ACC112 (cell line): Measurements from ENCODE around the gene ERGIC1.
"Not testable (repeated sequence)": the region's sequence is repeated elsewhere in the genome, so short reads cannot be mapped to it uniquely, and the experiment has no call there.

ENCODE experiments used
- H2AFZ ChIP-seq: fragments of 200-600 bp; sonication (generic); one replicate; pipeline ENCODE4 v1.6.0; 2017; ENCODE audit warnings: antibody characterized with exemption, low read length; ENCODE audit not compliant: unreplicated experiment
- H3K27ac ChIP-seq: fragments of 200-600 bp; sonication (generic); 2 replicates; pipeline ENCODE4 v1.5.1; 2014; ENCODE audit warnings: low read depth, mild to moderate bottlenecking, antibody characterized with exemption, low read length, moderate library complexity
- H3K27me3 ChIP-seq: fragments of 200-600 bp; sonication (generic); 2 replicates; pipeline ENCODE4 v1.6.1; 2014; ENCODE audit warnings: mild to moderate bottlenecking, antibody characterized with exemption, low read length, moderate library complexity, mixed read lengths; ENCODE audit not compliant: insufficient read depth
- H3K36me3 ChIP-seq: fragments of 200-600 bp; sonication (generic); 2 replicates; pipeline ENCODE4 v1.6.1; 2016; ENCODE audit warnings: mild to moderate bottlenecking, antibody characterized with exemption, low read length, moderate library complexity, mixed read lengths; ENCODE audit not compliant: insufficient read depth
- H3K4me1 ChIP-seq: fragments of 200-600 bp; sonication (generic); one replicate; pipeline ENCODE4 v1.6.1; 2016; ENCODE audit warnings: low read length, mixed read lengths; ENCODE audit not compliant: insufficient read depth, unreplicated experiment, control insufficient read depth
- H3K4me3 ChIP-seq: fragments of 200-600 bp; sonication (generic); 2 replicates; pipeline ENCODE4 v1.5.1; 2014; ENCODE audit warnings: mild to moderate bottlenecking, low read depth, low read length
- H3K79me2 ChIP-seq: fragments of 200-600 bp; sonication (generic); one replicate; pipeline ENCODE4 v1.6.0; 2016; ENCODE audit warnings: low read length; ENCODE audit not compliant: control insufficient read depth, unreplicated experiment, insufficient read depth

Gene ERGIC1

DNA sequence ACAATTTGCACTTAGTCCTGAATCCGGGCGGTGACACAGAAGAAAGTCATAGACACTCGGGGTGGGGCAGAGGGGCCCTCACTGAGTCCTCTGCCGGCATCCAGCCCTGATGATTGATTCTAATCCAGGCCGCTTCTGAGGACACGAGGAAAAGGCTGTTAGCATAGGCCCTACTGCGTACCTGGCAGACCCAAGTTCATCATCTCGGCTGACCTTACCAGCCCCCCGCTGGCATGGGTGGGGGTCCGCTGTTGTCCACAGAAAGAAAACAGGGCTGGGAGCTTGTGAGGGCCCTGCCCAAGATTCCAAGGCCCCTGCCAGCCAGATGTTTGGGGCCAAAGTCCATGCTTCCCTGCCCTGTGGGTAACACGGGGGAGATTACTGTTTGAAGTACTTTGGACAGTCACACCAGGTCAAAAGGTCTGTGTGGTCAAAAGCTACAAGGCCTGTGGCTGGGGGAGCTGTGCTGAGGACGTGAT, 24.5 kb downstream of the ERGIC1 start:
- peaks cover 89% of the 10 kb centered on the region for H3K4me1 ChIP-seq

DNA sequence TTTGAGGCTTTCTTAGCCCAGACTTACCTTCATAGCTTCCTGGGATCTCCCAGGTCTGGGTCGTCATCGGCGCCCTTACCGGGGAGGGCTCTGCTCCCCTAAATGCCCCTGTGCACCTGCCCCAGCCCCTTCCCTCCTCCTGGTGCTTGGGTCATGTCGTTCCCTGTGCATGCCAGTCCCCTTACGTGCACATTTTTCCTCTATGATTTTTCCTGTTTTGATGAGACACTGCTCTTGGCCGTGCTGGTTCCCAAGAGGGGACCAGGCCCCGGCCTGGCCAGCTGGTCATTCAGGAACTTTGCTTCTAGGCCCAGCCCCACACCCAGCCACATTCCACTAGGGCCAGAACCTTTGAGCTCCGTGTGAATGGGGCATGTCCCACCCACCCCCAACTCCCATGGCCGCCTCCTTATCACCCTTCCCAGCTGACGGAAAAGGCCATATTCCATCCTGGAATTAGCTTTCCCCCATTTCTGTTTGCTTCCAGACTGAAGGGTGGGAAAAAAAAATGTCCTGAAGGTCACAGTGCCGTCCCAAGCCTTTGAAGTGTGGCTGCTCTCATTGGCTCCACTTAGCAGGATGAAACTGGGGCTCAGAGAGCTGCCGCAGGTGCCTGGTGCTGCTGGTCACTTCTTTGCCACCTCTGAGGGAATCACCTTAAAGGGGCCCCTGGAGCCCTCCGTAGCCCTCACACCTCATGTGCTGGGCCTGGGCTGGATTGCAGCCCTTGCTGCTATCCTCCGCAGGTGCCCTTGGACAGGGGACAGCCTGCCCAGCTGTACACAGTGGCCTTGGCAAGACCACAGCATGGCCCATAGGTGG, 25.1 kb downstream of the ERGIC1 start:
- H3K4me3 ChIP-seq: peak overlapping the region; percentile 40
- peak overlapping the region; percentile 100 for H3K27ac ChIP-seq
- peaks cover 82% of the 10 kb centered on the region for H3K79me2 ChIP-seq
- H3K36me3 ChIP-seq: no peaks in the 10 kb centered on the region
- peaks cover 83% of the 10 kb centered on the region for H3K4me1 ChIP-seq
- H2AFZ ChIP-seq: no peak overlapping the region
- H3K27me3 ChIP-seq: no peaks in the 10 kb centered on the region

More for the DNA sequence above, 24.5 kb downstream of the ERGIC1 start:
- H2AFZ ChIP-seq: no peak overlapping the region
- 0 out of 2 replicates have a peak overlapping the region, but pooled peaks have one; percentile 26 for H3K4me3 ChIP-seq
- H3K27me3 ChIP-seq: no peaks in the 10 kb centered on the region
- H3K79me2 ChIP-seq: peaks cover 82% of the 10 kb centered on the region
- H3K36me3 ChIP-seq: no peaks in the 10 kb centered on the region
- peak overlapping the region; percentile 100 for H3K27ac ChIP-seq

DNA sequence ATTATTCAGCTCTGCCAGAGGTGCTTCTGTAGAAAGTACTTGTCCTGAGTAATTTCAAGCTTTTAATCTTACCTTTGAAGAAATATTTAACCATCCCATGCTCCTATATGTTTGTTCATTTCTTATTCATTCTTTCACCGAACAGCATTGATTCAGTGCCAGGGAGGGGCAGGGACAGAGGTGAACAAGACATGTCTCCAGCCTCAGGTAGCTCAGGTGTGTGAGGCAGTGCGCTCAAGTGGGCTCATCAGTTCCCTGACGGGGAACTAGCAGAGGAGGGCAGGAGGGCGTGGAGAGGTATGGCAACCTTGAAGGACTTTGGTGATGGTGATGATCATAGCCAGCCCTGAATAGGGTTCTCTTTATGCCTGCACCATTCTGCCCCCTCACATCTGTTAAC, 25.9 kb downstream of the ERGIC1 start:
- peaks cover 81% of the 10 kb centered on the region for H3K79me2 ChIP-seq
- peak overlapping the region; percentile 100 for H3K27ac ChIP-seq

DNA sequence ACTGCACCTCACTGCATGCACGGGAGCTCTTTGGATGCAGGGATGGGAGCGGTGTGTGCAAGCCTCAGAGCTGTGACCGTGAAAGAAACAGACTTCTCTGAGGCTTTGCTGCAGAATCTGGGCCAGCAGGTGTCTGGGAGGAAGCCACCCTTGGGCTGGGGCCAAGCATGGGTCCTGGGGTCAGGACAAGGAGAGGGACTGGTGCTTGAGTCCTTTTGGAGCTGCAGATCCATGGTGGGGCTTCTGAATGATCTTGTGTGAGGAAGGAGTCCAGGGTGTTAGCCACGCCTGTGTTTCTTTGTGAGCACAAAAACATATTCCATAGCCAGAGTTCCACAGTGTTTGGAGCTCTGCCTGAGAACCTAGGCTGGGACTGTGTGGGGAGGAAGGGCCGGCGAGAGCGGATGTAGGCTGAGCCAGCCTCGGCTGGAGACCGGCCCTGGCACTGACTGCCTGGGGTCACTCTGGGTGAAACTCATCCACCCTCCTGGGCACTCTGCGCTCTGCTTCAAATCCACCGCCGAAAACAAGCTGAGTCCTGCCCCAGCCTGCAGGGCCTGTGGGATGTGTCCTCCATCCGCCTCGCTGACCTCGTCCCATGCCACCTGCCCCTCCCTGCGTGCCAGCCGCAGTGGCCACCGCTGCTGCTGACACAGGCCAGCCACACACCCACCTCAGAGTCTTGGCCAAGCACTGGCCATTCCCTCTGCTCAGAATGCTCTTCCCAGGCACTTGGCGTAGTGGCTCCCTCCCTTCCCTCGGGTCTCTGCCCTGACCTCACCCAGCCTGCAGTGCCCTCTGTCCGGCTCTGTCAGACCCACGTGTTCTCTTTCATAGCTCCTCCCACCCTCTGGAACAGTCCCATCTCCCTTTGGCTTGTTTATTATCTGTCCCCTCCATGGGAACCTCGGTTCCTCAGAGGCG, 26.7 kb downstream of the ERGIC1 start:
- peak overlapping the region; percentile 100 for H3K27ac ChIP-seq
- peaks cover 81% of the 10 kb centered on the region for H3K4me1 ChIP-seq
- H3K79me2 ChIP-seq: peaks cover 77% of the 10 kb centered on the region
- H2AFZ ChIP-seq: no peak overlapping the region
- H3K36me3 ChIP-seq: no peaks in the 10 kb centered on the region
- H3K4me3 ChIP-seq: peak overlapping the region; percentile 40; the same call in 1 of the 2 replicates
- H3K27me3 ChIP-seq: no peaks in the 10 kb centered on the region

More for the DNA sequence above, 25.9 kb downstream of the ERGIC1 start:
- Histone ChIP-seq H3K36me3 (no peaks in the 10 kb centered on the region), H3K4me1 (peaks cover 81% of the 10 kb centered on the region), H3K4me3 (peak overlapping the region; percentile 40; the same call in 1 of the 2 replicates), H3K27me3 (no peaks in the 10 kb centered on the region), H2AFZ (no peak overlapping the region)

DNA sequence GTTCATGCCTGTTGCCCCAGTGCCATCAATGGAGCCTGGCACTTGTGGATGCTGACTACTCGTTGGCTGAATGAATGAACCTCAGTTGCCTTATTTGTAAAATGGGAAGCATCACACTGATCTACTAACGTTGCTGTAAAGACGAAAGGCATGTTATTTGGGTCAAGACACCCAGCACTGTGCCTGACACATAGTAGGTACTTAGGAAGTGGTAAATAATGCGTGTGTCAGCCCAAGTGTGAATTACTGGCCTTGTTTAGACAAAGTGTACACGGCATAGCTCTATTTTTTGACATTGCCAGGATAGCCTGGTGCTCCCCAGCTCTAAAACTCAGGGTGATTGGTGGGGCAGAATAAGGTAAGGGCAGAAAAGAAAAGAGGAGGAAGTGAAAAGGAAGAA, 27.4 kb downstream of the ERGIC1 start:
- Histone ChIP-seq H2AFZ (no peak overlapping the region), H3K27ac (peak overlapping the region; percentile 100), H3K4me3 (peak overlapping the region; percentile 16; the same call in 1 of the 2 replicates), H3K4me1 (peaks cover 80% of the 10 kb centered on the region), H3K36me3 (no peaks in the 10 kb centered on the region), H3K27me3 (no peaks in the 10 kb centered on the region), H3K79me2 (peaks cover 78% of the 10 kb centered on the region)

DNA sequence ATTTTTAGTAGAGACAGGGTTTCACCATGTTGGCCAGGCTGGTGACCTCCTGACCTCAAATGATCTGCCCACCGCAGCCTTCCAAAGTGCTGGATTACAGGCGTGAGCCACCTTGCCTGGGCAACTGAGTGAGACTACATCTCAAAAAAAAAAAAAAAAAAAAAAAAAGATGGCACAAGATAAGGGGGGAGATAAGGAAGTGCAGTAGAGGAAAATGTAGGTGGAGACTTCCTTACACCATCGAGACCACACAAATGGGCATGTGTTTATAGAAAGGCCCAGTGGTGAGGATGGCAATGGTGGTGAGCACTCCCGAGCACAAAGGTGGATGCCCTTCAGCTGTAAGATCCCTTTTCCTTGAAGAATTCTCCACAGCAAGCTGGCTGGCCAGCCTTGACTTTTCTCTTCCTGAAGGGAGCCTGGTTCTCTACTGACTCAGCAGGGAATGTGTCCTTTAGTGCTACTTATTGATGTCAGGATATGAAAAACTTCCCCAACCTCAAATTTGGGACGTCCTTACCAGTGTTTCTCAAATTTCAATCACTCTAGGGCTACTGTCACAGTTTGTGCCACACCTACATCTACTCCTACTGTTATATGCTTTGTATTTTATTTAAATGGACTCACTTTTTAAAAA, 28.2 kb downstream of the ERGIC1 start:
- Histone ChIP-seq H3K4me1 (peaks cover 84% of the 10 kb centered on the region), H3K36me3 (no peaks in the 10 kb centered on the region), H3K4me3 (no peak overlapping the region), H3K79me2 (peaks cover 78% of the 10 kb centered on the region), H3K27ac (peak overlapping the region; percentile 100), H2AFZ (no peak overlapping the region), H3K27me3 (no peaks in the 10 kb centered on the region)

DNA sequence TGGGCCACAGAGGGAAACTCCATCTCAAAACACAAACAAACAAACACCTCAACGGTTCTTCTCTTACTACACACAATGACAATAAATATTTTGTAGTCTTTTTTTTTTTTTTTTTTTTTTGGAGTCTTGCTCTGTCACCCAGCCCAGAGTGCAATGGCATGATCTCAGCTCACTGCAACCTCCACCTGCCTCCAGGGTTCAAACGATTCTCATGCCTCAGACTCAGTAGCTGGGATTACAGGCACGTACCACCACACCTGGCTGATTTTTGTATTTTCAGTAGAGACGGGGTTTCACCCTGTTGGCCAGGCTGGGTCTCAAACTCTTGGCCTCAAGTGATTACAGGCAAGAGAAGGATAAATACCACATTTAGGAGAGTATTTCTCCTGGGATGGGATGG, 30.1 kb downstream of the ERGIC1 start:
- not testable (repeated sequence) for H3K36me3 ChIP-seq, H3K4me3 ChIP-seq, H3K27me3 ChIP-seq, H2AFZ ChIP-seq
- H3K79me2 ChIP-seq: peaks cover 68% of the 10 kb centered on the region
- peaks cover 85% of the 10 kb centered on the region for H3K4me1 ChIP-seq
- H3K27ac ChIP-seq: peak overlapping the region; percentile 100

DNA sequence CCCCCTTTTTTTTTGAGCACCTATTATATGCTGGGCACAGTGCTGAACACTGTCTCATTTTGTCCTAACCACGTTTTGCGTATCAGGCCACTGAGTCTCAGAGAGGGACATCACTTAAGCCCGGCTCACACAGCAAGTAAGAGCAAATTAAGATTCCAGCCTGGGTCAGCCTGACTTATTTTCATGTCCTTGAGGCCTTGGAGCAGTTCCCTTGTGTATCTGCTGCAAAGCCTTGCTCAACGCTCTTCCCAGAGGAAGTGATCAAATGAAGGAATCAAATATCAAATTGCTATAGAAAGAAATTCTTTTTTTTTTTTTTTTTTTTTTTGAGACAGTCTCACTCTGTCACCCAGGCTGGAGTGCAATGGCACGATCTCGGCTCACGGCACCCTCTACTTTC, 30.7 kb downstream of the ERGIC1 start:
- Histone ChIP-seq H3K27ac (peak overlapping the region; percentile 100), H3K4me1 (peaks cover 84% of the 10 kb centered on the region), H2AFZ (no peak overlapping the region), H3K79me2 (peaks cover 63% of the 10 kb centered on the region), H3K27me3 (no peaks in the 10 kb centered on the region), H3K4me3 (no peak overlapping the region), H3K36me3 (no peaks in the 10 kb centered on the region)

DNA sequence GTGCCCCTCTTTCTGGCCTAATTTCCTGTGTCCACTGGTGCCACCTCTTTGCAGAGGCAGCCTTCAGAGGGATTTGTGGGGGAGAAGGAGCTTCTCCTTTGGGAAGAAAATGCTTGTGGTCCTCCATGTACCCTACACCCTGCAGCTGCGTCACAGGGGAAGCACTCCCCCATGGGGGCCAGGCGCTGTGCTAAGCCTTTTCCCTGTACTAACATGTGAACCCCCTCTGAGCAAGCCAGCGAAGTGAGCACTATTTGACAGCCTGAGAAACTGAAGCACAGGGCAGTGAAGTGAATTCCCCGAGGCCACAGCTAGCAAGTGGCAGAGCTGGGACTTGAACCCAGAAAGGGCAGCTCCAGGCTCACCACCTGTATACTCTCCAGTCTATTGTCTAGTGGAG, 32.3 kb downstream of the ERGIC1 start:
- peaks cover 60% of the 10 kb centered on the region for H3K79me2 ChIP-seq
- peaks cover 84% of the 10 kb centered on the region for H3K4me1 ChIP-seq
- H3K27me3 ChIP-seq: no peaks in the 10 kb centered on the region
- no peak overlapping the region for H2AFZ ChIP-seq
- H3K4me3 ChIP-seq: no peak overlapping the region
- no peaks in the 10 kb centered on the region for H3K36me3 ChIP-seq
- H3K27ac ChIP-seq: peak overlapping the region; percentile 100
